Endothelial cell (in vitro differentiated cells): ENCODE data around the gene NATD1. TPM values are rescaled to one million over a fixed set of nuclear protein-coding genes. Genes with fewer than 3 reads are reported as not detected.

Experiments used
- DNase-seq: peaks from one replicate; pipeline ENCODE4 v3.0.0; 2021; ENCODE audit warnings: low spot score
- H3K27ac Mint-ChIP-seq: one replicate; pipeline ENCODE4 v1.8.0; 2021; ENCODE audit warnings: mixed read lengths, inconsistent platforms; ENCODE audit not compliant: unreplicated experiment
- H3K27me3 Mint-ChIP-seq: one replicate; pipeline ENCODE4 v1.8.0; 2021; ENCODE audit warnings: mild to moderate bottlenecking, moderate library complexity, mixed read lengths, inconsistent platforms; ENCODE audit not compliant: unreplicated experiment
- H3K36me3 Mint-ChIP-seq: one replicate; pipeline ENCODE4 v1.8.0; 2021; ENCODE audit warnings: mild to moderate bottlenecking, low read depth, mixed read lengths, inconsistent platforms; ENCODE audit not compliant: unreplicated experiment
- H3K4me1 Mint-ChIP-seq: one replicate; pipeline ENCODE4 v1.8.0; 2021; ENCODE audit warnings: mild to moderate bottlenecking, mixed read lengths, inconsistent platforms; ENCODE audit not compliant: unreplicated experiment
- H3K4me3 Mint-ChIP-seq: one replicate; pipeline ENCODE4 v1.8.0; 2021; ENCODE audit warnings: mild to moderate bottlenecking, mixed read lengths, inconsistent platforms; ENCODE audit not compliant: unreplicated experiment
- H3K9me3 Mint-ChIP-seq: one replicate; pipeline ENCODE4 v1.8.0; 2021; ENCODE audit warnings: mixed read lengths, inconsistent platforms; ENCODE audit not compliant: unreplicated experiment
- total RNA-seq: library from RNA; stranded (reverse); fragmentation: NEBNext Ultra II Directional; extraction: Animal tissue kit (Norgen Biotek cat#: 25700); gene quantifications from one replicate; pipeline ENCODE4 v1.2.1, GENCODE V29; 2021; ENCODE audit not compliant: unreplicated experiment
- TF ChIP-seq, protein P1 (sequence below): fragments of 200-600 bp; sonication (generic); IDR thresholded peaks from one replicate; pipeline ENCODE4 v1.5.0; 2021; ENCODE audit warnings: antibody characterized with exemption; ENCODE audit not compliant: unreplicated experiment

Gene NATD1
- total RNA-seq, 1 donor from 2014 or later: 30.3 TPM

DNA sequence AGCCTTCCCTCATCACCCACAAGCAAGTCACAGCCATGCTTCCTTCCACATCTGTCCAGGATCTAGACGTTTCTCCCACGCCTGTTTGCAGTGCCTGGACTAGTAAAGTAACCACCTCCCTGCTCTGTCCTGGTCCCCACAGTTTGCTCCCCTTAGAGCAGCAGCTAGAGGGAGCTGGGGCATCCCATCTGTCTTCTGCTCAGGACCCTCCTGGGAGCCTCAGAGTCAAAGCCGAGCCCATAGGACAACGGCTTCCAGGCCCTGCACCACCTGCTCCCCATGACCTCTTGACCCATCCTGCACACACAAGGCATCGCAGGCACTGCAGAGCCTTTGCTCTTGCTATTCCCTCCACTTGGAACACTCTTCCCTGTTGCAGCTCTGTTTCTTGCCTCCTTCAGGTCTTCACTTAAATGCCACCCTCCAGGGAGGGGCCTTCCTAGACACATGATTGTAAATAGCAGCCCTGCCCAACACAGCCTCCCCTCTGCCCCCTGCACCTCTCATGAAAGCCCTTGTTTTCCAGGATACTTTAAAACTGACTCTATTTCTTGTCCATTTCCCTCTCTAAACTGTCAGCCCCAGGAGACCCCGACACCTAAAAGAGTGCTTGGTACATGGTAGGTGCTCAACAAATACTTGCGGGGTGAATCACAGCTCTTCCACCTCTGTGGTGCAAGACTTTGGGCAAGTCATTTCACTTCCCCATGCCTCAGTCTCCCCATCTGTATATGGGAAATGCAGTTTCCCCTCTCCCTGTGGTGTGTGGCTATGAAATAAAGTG lies 3.1 kb downstream of the NATD1 start:
- peak overlapping the region; percentile 58 for H3K27ac Mint-ChIP-seq
- TF ChIP-seq, protein P1, sequence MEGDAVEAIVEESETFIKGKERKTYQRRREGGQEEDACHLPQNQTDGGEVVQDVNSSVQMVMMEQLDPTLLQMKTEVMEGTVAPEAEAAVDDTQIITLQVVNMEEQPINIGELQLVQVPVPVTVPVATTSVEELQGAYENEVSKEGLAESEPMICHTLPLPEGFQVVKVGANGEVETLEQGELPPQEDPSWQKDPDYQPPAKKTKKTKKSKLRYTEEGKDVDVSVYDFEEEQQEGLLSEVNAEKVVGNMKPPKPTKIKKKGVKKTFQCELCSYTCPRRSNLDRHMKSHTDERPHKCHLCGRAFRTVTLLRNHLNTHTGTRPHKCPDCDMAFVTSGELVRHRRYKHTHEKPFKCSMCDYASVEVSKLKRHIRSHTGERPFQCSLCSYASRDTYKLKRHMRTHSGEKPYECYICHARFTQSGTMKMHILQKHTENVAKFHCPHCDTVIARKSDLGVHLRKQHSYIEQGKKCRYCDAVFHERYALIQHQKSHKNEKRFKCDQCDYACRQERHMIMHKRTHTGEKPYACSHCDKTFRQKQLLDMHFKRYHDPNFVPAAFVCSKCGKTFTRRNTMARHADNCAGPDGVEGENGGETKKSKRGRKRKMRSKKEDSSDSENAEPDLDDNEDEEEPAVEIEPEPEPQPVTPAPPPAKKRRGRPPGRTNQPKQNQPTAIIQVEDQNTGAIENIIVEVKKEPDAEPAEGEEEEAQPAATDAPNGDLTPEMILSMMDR: no peak
- H3K4me3 Mint-ChIP-seq: peak overlapping the region; percentile 33

DNA sequence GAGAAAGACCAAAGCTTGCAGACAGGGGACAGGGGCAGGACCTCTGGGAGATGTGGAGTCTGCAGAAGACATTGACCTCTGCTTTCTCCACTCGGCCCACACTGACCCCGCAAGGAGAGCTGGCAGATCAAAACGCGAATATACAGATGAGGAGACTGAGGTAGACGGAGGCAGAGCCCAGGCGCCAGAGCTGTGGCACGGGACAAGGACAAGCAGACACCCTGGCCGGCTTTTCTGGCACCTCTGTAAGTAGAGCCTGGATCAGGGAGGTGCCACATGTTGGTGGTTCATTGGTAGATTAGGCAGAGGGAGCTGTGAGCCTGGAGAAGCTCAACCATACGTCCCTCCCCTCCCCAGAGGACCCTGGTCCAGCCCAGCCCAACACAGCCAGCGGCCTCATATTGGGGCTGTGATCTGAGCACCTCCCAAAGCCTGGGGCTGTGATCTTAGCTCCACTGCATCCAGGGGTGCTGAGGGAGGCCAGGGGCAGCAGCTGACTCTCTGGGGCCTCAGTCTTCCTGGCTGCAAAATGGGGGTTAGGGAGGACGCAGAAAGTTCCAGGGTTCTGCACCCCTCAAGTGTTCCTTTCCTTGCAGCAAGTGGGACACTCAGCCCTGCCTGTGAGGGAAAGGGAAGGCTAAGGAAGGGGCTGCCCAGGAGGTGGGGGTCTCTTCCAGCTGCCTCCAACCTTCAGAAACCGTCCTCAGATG lies 4.0 kb downstream of the NATD1 start:
- Mint-ChIP-seq H3K4me3 (no peak overlapping the region), H3K36me3 (peaks cover 6% of the 10 kb centered on the region), H3K27ac (no peak overlapping the region), H3K9me3 (no peaks in the 10 kb centered on the region), H3K4me1 (peaks cover 7% of the 10 kb centered on the region), H3K27me3 (peaks cover 29% of the 10 kb centered on the region)
- DNase-seq: no peak
- TF ChIP-seq, protein P1: no peak

More for the DNA sequence above, 3.1 kb downstream of the NATD1 start:
- Mint-ChIP-seq H3K27me3 (peaks cover 27% of the 10 kb centered on the region), H3K9me3 (no peaks in the 10 kb centered on the region), H3K4me1 (peaks cover 7% of the 10 kb centered on the region), H3K36me3 (peaks cover 6% of the 10 kb centered on the region)
- DNase-seq: no peak

DNA sequence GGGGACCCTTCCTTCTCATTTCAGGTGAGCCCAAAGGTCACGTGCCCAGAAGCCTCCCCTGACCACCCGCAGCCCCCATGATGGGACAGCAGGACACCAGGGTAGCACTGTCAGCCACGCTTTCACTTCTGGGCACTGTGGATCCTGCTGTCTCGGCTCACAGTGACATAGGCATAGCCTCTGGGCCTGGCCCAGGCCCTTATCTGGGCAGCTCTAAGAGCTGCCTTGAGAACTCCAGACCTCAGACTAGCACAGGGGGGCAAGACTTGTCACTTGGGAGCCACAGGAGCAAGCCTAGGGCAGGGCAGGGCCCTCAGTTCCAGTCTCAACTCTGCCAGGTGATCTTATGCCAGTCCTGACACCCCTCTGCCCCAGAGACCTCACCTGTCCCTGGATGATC lies 4.7 kb downstream of the NATD1 start:
- H3K4me3 Mint-ChIP-seq: no peak overlapping the region
- peaks cover 29% of the 10 kb centered on the region for H3K27me3 Mint-ChIP-seq
- H3K4me1 Mint-ChIP-seq: peaks cover 7% of the 10 kb centered on the region
- H3K36me3 Mint-ChIP-seq: peaks cover 6% of the 10 kb centered on the region
- no peak overlapping the region for H3K27ac Mint-ChIP-seq
- TF ChIP-seq, protein P1: no peak
- no peak for DNase-seq
- H3K9me3 Mint-ChIP-seq: no peaks in the 10 kb centered on the region

DNA sequence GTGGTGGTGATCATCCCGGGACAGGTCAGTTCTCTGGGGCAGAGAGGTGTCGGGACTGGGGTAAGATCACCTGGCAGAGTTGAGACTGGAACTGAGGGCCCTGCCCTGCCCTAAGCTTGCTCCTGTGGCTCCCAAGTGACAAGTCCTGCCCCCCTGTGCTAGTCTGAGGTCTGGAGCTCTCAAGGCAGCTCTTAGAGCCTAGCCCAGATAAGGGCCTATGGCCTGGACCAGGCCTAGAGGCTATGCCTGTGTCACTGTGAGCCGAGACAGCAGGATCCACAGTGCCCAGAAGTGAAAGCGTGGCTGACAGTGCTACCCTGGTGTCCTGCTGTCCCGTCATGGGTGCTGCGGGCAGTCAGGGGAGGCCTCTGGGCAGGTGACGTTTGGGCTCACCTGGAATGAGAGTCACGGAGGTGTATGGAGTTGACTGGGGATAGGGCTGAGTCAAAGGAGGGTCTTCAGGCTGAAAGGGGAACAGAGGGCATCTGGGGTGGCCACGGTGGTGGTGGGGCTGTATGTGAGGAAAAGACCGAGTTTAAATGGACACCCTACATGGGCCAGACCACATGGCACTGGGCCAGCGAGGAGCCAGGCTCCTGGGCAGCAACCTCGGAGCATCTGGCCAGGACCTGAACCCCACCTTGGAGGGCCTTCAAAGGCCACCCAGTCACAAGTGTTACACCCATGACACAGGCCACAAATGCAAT lies 5.5 kb downstream of the NATD1 start:
- TF ChIP-seq, protein P1: no peak
- peak overlapping the region; percentile 62 for H3K4me3 Mint-ChIP-seq
- no peak for DNase-seq
- H3K36me3 Mint-ChIP-seq: peaks cover 6% of the 10 kb centered on the region
- H3K4me1 Mint-ChIP-seq: peaks cover 7% of the 10 kb centered on the region
- peaks cover 29% of the 10 kb centered on the region for H3K27me3 Mint-ChIP-seq
- no peak overlapping the region for H3K27ac Mint-ChIP-seq
- H3K9me3 Mint-ChIP-seq: no peaks in the 10 kb centered on the region
